Amniotic stem cell (primary cell): ENCODE data around the gene CDH4.

Experiments
- DNase-seq: peaks from one replicate; lab custom pipeline; 2025; lab: John Stamatoyannopoulos, UW

Gene CDH4

GRCh38 chr20:61536671-61537070 is 284.6 kb downstream of the CDH4 start:
- no peak for DNase-seq

- DNase-seq = no peak
Measured at GRCh38 chr20:61537239-61538182, 285.4 kb downstream of the CDH4 start.

- DNase-seq = no peak
Measured at GRCh38 chr20:61538183-61538942, 286.3 kb downstream of the CDH4 start.

- DNase-seq = no peak
Measured at GRCh38 chr20:61538943-61539265, 286.8 kb downstream of the CDH4 start.

GRCh38 chr20:61539706-61540360 is 287.8 kb downstream of the CDH4 start:
- DNase-seq = no peak

- DNase-seq = no peak
Measured at GRCh38 chr20:61541537-61541936, 289.5 kb downstream of the CDH4 start.

GRCh38 chr20:61543086-61543485 is 291.0 kb downstream of the CDH4 start:
- DNase-seq = no peak

GRCh38 chr20:61543931-61544745 is 292.1 kb downstream of the CDH4 start:
- DNase-seq = no peak

GRCh38 chr20:61544910-61545889 is 293.1 kb downstream of the CDH4 start:
- no peak for DNase-seq

GRCh38 chr20:61546641-61547040 is 294.6 kb downstream of the CDH4 start:
- no peak for DNase-seq

GRCh38 chr20:61548069-61548468 is 296.0 kb downstream of the CDH4 start:
- DNase-seq = no peak

GRCh38 chr20:61549865-61550264 is 297.8 kb downstream of the CDH4 start:
- DNase-seq = no peak

- DNase-seq = no peak
Measured at GRCh38 chr20:61551401-61551800, 299.3 kb downstream of the CDH4 start.

- no peak for DNase-seq
Measured at GRCh38 chr20:61554617-61555016, 302.6 kb downstream of the CDH4 start.

GRCh38 chr20:61555566-61555965 is 303.5 kb downstream of the CDH4 start:
- no peak for DNase-seq

GRCh38 chr20:61556111-61556510 is 304.1 kb downstream of the CDH4 start:
- DNase-seq = no peak

GRCh38 chr20:61556673-61557072 is 304.6 kb downstream of the CDH4 start:
- DNase-seq = no peak

GRCh38 chr20:61557621-61558020 is 305.6 kb downstream of the CDH4 start:
- DNase-seq = no peak

GRCh38 chr20:61558726-61559125 is 306.7 kb downstream of the CDH4 start:
- no peak for DNase-seq

GRCh38 chr20:61559706-61560315 is 307.8 kb downstream of the CDH4 start:
- no peak for DNase-seq
